Endothelial cell of hepatic sinusoid (primary cell): ENCODE results near the gene COQ8B.

ENCODE experiments used
- in situ Hi-C: cut with HindIII; loops from 2 replicates; pipeline ENCODE4 v1.10.0; 2017; ENCODE audit warnings: low sequenced_read_pairs

The COQ8B gene

DNA sequence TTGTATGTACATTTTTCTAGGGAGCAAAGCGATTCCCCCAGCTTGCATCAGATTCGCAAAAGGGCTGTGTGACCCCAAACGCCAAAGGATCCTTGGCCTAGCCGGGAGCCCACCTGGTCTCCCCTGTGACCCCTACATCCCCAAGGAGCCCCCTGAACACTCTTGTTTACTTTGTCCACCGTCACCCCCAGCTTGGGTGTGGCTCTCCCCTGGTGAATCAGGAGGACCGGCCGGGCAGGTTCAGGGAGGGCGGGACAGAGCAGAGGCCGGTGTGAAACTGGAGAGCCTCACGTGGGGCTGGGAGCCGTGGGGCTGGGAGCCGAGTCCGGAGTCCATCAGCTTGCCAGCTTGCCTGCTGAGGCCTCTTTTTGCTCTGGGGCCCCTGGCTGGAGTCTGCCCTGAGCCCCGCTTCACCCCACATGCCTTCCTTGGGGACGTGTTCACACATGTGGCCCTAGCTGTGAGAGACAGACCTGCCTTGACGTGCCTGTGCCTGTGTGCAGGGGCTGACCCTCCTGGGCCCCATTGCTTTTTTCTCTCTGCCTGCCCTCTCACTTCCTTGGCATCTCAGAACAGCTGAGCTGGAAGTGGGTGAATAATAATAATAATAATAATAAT is 2.2 kb upstream of the COQ8B start:
- in situ Hi-C loops = no loop called here

DNA sequence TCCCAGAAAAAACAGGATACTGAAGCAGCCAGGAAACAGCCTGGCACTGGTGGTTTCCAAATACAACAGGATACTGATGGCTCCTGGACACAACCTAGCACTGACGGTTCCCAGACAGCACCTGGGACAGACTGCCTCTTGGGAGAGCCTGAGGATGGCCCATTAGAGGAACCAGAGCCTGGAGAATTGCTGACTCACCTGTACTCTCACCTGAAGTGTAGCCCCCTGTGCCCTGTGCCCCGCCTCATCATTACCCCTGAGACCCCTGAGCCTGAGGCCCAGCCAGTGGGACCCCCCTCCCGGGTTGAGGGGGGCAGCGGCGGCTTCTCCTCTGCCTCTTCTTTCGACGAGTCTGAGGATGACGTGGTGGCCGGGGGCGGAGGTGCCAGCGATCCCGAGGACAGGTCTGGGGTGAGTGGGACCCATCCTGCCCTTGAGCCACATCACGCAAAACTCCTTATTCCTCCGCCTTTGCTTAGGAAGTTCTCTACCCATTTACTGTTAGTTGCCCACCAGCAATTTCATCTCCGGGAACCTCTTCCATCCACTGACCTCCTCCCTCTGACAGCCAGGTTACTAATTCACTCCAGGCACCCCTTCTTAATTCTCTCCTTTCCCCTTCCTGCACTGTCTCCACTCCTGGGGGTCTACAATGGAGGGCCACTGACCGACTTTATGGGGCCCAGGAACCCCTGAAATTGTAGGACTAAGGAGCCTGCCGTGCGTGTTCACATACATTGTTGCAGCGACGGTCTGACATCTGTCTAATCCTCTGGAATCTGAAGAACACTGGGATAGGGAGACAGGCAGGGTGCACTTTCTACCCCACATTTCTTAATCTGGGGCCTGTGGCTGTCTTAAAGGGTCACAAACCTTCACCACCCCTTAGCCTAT is 1.4 kb upstream of the COQ8B start:
- in situ Hi-C loops = no loop called here

GRCh38 chr19:40717325-40717879 is 716 bp upstream of the COQ8B start:
- in situ Hi-C loops = no loop called here

DNA sequence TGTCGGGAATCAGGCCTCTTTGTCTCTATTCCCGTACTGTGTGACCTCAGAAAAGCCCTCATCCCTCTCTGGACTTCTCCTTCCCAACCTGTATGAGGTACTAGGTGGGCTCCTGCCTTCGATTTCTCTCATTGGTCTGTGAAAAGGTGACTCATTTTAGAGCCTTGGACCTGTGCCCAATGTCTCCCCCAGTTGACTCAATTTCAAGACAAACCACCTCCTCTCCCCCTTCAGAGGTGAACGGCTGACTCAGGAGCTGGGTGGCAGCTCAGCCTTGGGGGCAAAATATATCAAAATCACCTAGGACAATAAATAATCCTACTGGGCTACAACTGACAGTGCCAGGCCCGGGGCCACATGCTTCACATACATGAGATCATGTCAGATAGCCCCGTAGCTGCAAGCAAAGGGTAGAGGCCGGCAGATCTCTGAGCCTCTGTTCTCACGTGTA is 630 bp downstream of the COQ8B start:
- in situ Hi-C loops = no loop called here

DNA sequence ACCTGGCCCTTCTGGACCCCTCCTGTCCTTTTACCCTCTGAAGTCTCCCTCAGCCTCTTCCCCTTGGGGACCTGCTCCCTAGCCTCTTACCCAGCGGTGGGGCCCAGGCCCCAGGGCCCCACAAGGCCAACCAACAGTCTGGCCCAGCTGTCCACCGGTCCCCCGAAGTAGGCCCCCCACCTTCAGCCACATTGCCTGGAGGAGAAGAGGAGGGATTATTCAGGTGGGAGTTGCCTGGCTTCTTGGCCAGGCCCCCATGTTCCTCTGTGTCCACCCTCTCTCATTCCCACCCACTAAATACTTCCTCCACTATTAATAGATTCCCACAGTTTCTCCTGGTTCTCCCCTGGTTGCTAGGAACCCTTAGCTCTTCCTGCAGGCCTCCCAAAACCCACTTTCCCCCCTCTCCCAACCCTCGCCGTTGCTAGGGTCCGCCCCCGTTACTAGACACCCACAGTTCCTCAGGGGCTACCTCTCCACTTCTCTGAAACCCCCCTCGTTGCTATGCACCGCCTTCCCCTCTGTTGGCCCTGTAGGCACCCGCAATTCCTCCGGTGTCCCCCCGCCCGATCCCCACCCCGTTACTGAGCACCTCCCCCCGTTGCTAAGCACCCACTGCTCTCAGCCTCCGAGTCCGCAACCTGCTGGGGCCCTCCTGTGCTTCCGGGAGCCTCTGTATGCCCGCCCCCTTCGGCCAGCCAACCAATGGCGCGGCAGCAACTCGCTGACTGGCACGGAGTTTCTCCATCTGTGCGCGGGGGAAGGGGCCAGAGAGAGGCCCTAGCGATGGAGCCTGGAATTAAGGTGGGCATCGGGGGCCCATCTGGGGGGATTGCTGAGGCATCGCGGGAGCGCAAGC is 2.0 kb downstream of the COQ8B start:
- in situ Hi-C loops = no loop called here

GRCh38 chr19:40713939-40714338 is 2.7 kb downstream of the COQ8B start:
- in situ Hi-C loops = no loop called here

GRCh38 chr19:40709817-40710216 is 6.9 kb downstream of the COQ8B start:
- in situ Hi-C loops = no loop called here

GRCh38 chr19:40707615-40708014 is 9.1 kb downstream of the COQ8B start:
- in situ Hi-C loops = no loop called here

GRCh38 chr19:40705950-40706619 is 10.6 kb downstream of the COQ8B start:
- in situ Hi-C loops = no loop called here

DNA sequence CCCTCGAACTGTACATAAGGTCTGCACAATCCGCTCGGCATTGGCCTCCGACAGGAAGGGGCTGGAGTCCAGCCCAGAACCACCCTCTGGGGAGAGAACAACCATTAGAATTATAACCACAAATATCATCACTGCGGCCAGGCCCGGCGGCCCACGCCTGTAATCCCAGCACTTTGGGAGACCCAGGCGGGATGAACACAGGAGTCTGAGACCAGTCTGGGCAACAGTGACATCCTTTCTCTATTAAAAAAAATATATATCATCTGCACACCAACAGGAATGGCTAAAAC is 11.4 kb downstream of the COQ8B start:
- in situ Hi-C loops = no loop called here

DNA sequence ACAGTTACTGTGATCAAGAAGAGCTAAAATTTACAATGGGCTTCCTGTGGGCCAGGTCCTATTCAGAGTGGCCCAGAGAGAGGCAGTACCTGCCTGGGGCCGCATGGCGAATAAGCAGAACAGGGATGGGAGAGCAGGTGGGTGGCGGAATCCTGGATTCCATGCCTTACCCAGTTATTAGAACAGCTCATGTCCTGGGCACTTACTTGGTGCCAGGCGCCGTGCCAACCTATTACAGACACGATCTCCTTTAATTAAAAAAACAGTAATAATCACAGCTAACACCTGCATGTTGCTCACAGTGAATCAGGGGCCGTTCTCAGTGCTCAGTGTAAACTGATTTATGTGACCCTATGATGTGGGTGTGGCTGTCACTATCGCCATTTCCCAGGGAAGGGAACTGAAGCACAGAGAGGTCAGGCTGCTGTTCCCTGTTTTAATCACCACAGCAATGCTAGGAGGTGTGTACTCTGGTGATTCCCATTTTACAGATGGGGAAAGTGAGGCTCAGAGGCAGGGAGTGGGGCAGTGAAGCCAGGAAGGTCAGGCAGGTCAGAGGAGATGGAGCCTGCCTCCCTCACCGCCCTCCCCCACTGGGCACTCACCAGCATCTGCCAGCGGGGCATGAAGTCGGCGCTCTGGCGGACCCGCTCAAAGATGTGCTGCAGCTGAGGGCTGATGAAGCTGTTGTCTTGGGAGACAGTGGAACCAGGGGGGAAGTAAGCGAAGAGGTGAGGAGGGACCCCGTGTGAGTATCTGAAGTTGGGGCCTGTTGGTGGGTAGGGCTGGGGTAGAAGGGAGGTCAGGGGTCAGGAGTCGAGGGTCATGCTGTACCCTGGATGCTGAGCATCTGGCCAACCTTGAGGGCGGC is 12.0 kb downstream of the COQ8B start:
- in situ Hi-C loops = no loop called here

DNA sequence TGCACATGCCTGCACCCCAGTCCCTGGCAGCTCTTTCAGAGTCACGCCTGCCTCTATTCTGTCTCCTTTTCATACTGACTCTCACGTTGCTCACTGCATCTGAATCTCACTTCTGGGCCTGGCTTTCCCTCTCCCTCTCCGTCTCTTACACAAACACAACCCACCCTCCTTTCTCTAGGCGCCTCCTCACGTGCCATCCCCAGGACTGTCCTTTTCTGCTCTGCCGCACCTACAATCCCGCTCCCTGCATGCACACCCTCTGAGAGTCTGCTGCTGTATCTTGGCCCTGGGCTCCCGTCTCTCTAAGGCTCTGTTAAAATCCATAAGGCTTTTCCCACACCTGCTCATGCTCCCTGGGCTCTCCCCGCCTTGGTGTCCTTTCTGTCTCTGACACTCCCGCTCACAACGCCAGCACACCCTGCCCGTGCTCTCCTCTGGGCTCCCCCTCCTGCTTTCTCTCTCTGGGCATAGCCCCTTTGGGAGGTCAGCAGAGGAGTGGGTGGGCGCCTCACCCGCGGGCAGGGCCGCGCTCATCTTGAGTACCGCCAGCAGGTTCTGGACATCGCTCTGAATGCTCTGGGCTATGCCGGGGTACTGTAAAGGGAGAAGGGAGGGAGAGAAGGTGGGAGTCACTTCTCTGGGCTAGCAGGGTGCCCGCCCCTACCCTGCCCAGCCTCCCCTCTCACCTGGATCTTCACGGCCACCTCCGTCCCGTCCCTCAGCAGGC is 13.5 kb downstream of the COQ8B start:
- in situ Hi-C loops = no loop called here

- in situ Hi-C loops = no loop called here
Observed at GRCh38 chr19:40702337-40703012, 14.2 kb downstream of the COQ8B start.

DNA sequence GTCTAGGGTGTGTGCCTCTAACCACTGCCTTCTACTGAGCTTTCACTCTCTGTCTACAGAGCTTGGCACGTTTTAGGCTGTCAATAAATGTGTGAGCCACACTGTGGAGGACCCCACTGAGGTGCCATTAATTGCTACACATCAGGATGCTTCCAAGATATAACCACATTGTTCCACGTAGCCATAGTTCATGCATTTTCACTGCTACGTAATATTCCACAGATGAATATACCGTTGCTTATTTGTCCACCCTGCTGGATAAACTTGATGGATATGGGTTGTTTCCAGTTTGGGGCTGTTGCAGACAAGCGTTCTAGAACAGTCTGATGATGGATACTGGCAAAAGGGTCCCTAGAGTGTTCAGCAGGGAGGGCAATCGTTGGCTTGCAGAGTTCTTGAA is 14.9 kb downstream of the COQ8B start:
- in situ Hi-C loops = no loop called here

DNA sequence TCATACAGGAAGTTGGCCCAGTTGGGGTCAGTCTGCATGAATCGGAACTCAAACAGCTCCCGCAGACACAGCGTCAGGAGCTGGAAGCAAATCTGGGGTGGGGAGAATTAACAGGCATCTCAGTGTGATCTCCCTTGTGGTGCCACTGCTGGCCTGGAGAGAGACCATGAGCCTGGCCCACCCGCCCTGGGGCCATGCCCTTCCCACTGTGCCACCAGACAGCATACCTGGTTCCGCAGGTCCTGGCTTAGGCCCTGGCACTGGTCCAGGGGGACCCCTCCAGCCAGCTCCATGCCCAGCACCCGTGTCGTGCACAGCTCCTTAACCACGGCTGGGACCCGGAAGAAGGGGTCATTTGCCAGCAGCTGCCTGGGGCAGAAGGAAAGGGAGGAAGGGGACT is 16.6 kb downstream of the COQ8B start:
- in situ Hi-C loops = no loop called here

- in situ Hi-C loops = no loop called here
Observed at GRCh38 chr19:40697007-40697406, 19.7 kb downstream of the COQ8B start.

- in situ Hi-C loops = no loop called here
Observed at GRCh38 chr19:40695881-40696280, 20.8 kb downstream of the COQ8B start.

- in situ Hi-C loops = no loop called here
Observed at GRCh38 chr19:40693896-40694295, 22.8 kb downstream of the COQ8B start.
